CD4-positive, alpha-beta T cell treated with Interleukin-15 for 4 hours (primary cell): Measurements from ENCODE around the gene GDA.
"Not testable (repeated sequence)": the region's sequence is repeated elsewhere in the genome, so short reads cannot be mapped to it uniquely, and the experiment has no call there.

ENCODE experiments used
- DNase-seq: peaks from one replicate; pipeline ENCODE4 v3.0.0-alpha.2; 2020; ENCODE audit warnings: low spot score

Gene GDA

GRCh38 chr9:72278959-72279358 is 129.7 kb downstream of the GDA start:
- DNase-seq = no peak

- peak; percentile 74 for DNase-seq
Measured at GRCh38 chr9:72280913-72281500, 131.8 kb downstream of the GDA start.

GRCh38 chr9:72289401-72289800 is 140.2 kb downstream of the GDA start:
- no peak for DNase-seq

GRCh38 chr9:72290311-72290710 is 141.1 kb downstream of the GDA start:
- no peak for DNase-seq

- not testable (repeated sequence) for DNase-seq
Measured at GRCh38 chr9:72291576-72291975, 142.3 kb downstream of the GDA start.

- DNase-seq = peak; percentile 50
Measured at GRCh38 chr9:72292256-72292682, 143.0 kb downstream of the GDA start.

- no peak for DNase-seq
Measured at GRCh38 chr9:72292874-72293607, 143.8 kb downstream of the GDA start.

- no peak for DNase-seq
Measured at GRCh38 chr9:72294936-72295335, 145.7 kb downstream of the GDA start.

GRCh38 chr9:72297516-72297915 is 148.3 kb downstream of the GDA start:
- DNase-seq = no peak

GRCh38 chr9:72299017-72299603 is 149.9 kb downstream of the GDA start:
- no peak for DNase-seq

- no peak for DNase-seq
Measured at GRCh38 chr9:72300873-72301272, 151.6 kb downstream of the GDA start.
